GM12878 (cell line): Measurements from ENCODE around the gene DNMBP. TPM values are rescaled to one million over a fixed set of nuclear protein-coding genes. Genes with fewer than 3 reads are reported as not detected.

ENCODE experiments used
- ATAC-seq: fragments of 200-7000 bp; cut with Tn5 transposase; 3 replicates; pipeline ENCODE4 v1.9.1; 2020; ENCODE audit warnings: mild to moderate bottlenecking, moderate library complexity
- BruUV-seq: library from RNA; stranded (reverse); fragments of 400-500 nt; replicated peaks from 2 replicates; lab custom pipeline; 2021; lab: Mats Ljungman, UMichigan
- CTCF ChIA-PET: fragments of 300-600 bp; sonication (Branson Sonifier 250); formaldehyde crosslinking; extraction: SDS; loops from one replicate; lab custom pipeline; 2021; ENCODE audit warnings: inconsistent platforms; lab: Yijun Ruan, JAX
- POLR2A ChIA-PET: fragments of 350-600 bp; formaldehyde crosslinking; extraction: SDS; loops from one replicate; lab custom pipeline; 2021; ENCODE audit warnings: inconsistent platforms; lab: Charles Lee
- RAD21 ChIA-PET: fragments of 300-600 bp; sonication (Branson Sonifier 250); formaldehyde crosslinking; loops from one replicate; lab custom pipeline; 2023; ENCODE audit warnings: antibody characterized with exemption; ENCODE audit not compliant: unreplicated experiment; lab: Charles Lee
- SMC1A ChIA-PET: fragments of 300-600 bp; sonication (Branson Sonifier 250); formaldehyde crosslinking; loops from one replicate; lab custom pipeline; 2023; ENCODE audit not compliant: unreplicated experiment, uncharacterized antibody; lab: Charles Lee
- DNase-seq: peaks from one replicate; pipeline ENCODE4 v3.0.0-alpha.2; 2011; ENCODE audit warnings: low read depth, low spot score
- FAIRE-seq: peaks from 3 replicates; lab custom pipeline; 2011; peaks lifted over from hg19 to GRCh38; lab: Jason Lieb, UNC
- H2AFZ ChIP-seq: 2 replicates; pipeline ENCODE4 v1.6.0; 2011; ENCODE audit warnings: low read depth, low read length, control low read depth; ENCODE audit not compliant: control insufficient read depth
- H3K27ac ChIP-seq: 2 replicates; pipeline ENCODE4 v1.5.1; 2011; ENCODE audit warnings: control low read depth; ENCODE audit not compliant: control insufficient read depth, insufficient read depth
- H3K27me3 ChIP-seq, 2 experiments: replicated peaks in 1 of 2; 2 replicates each; pipeline versions ENCODE4 v1.6.0 to v1.6.1; 2011; ENCODE audit warnings: low read length in 1 of 2; ENCODE audit not compliant: control insufficient read depth in 2 of 2, insufficient read depth in 2 of 2
- H3K36me3 ChIP-seq, 2 experiments: 2 replicates each; pipeline ENCODE4 v1.5.1; 2011; ENCODE audit warnings: low read length in 1 of 2; ENCODE audit not compliant: control insufficient read depth in 2 of 2, insufficient read depth in 2 of 2
- H3K4me1 ChIP-seq: 2 replicates; pipeline ENCODE4 v1.6.1; 2011; ENCODE audit warnings: mild to moderate bottlenecking, low read length, moderate library complexity, mixed read lengths; ENCODE audit not compliant: control insufficient read depth, insufficient read depth
- H3K4me2 ChIP-seq: 2 replicates; pipeline ENCODE4 v1.6.0; 2011; ENCODE audit warnings: control low read depth; ENCODE audit not compliant: control insufficient read depth, insufficient read depth
- H3K4me3 ChIP-seq: fragments of 200-600 bp; sonication (generic); 2 replicates; pipeline ENCODE4 v1.5.1; 2016
- H3K79me2 ChIP-seq: 2 replicates; pipeline ENCODE4 v1.6.0; 2011; ENCODE audit warnings: low read length; ENCODE audit not compliant: control insufficient read depth, insufficient read depth
- H3K9ac ChIP-seq: 2 replicates; pipeline ENCODE4 v1.8.0; 2011; ENCODE audit warnings: low read length, control low read depth, mixed read lengths; ENCODE audit not compliant: control insufficient read depth, insufficient read depth
- H3K9me3 ChIP-seq: replicated peaks from 3 replicates; pipeline ENCODE4 v1.5.1; 2011; ENCODE audit warnings: mild to moderate bottlenecking, low read length; ENCODE audit not compliant: control insufficient read depth, insufficient read depth
- H4K20me1 ChIP-seq: 2 replicates; pipeline ENCODE4 v1.6.0; 2011; ENCODE audit not compliant: control insufficient read depth, insufficient read depth
- ATF2 ChIP-seq: IDR thresholded peaks from 2 replicates; pipeline ENCODE4 v1.6.1; 2012; ENCODE audit warnings: low read length, inconsistent platforms
- BACH1 ChIP-seq: fragments of 450-650 bp; IDR thresholded peaks from 2 replicates; pipeline ENCODE4 v1.6.1; 2017; ENCODE audit warnings: mild to moderate bottlenecking, borderline replicate concordance
- CBFB ChIP-seq: IDR thresholded peaks from 2 replicates; pipeline ENCODE4 v1.6.1; 2016; ENCODE audit warnings: antibody characterized with exemption, low read depth
- DPF2 ChIP-seq: fragments of 450-650 bp; IDR thresholded peaks from 2 replicates; pipeline ENCODE4 v1.6.1; 2017; ENCODE audit warnings: mild to moderate bottlenecking
- EP300 ChIP-seq, 2 experiments: fragments of 150-350 bp in 1 of 2; IDR thresholded peaks; 2 replicates each; pipeline ENCODE4 v1.6.1; 2011 to 2012; ENCODE audit warnings: low read depth in 2 of 2, low read length in 2 of 2, borderline replicate concordance in 1 of 2, improper control_type of control experiment in 1 of 2, inconsistent platforms in 1 of 2; ENCODE audit not compliant: control insufficient read depth in 1 of 2
- GATAD2B ChIP-seq: fragments of 450-650 bp; conservative IDR thresholded peaks from 2 replicates; pipeline ENCODE4 v1.6.1; 2017; ENCODE audit warnings: low read depth, mild to moderate bottlenecking, moderate library complexity
- MXI1 ChIP-seq: fragments of 150-350 bp; IDR thresholded peaks from 2 replicates; pipeline ENCODE4 v1.6.1; 2011; ENCODE audit warnings: low read depth, mild to moderate bottlenecking, inconsistent platforms, low read length, improper control_type of control experiment
- SP1 ChIP-seq: IDR thresholded peaks from one replicate; pipeline ENCODE4 v1.6.1; 2011; ENCODE audit warnings: low read depth, low read length
- SUZ12 ChIP-seq: fragments of 200-600 bp; sonication (generic); IDR thresholded peaks from one replicate; pipeline ENCODE4 v1.6.1; 2018; ENCODE audit warnings: antibody characterized with exemption, mild to moderate bottlenecking; ENCODE audit not compliant: unreplicated experiment
- WRNIP1 ChIP-seq: IDR thresholded peaks from 2 replicates; pipeline ENCODE4 v1.6.1; 2011; ENCODE audit warnings: low read depth, low read length, improper control_type of control experiment, borderline replicate concordance
- ZNF217 ChIP-seq: fragments of 450-650 bp; IDR thresholded peaks from 2 replicates; pipeline ENCODE4 v1.6.1; 2017; ENCODE audit warnings: antibody characterized with exemption, mild to moderate bottlenecking
- WGBS: methylation state at CpG from one replicate; pipeline ENCODE4 v1.1.6; 2016; ENCODE audit warnings: low lambda C conversion rate; ENCODE audit not compliant: insufficient replicate concordance, insufficient coverage; ENCODE audit errors: missing lambda C conversion rate; 5-methylcytosine and 5-hydroxymethylcytosine counted together
- in situ Hi-C: fragments of 300-500 bp; cut with MboI; formaldehyde crosslinking; loops from 9 replicates; pipeline ENCODE4 v1.14.3; 2018; ENCODE audit warnings: mixed read lengths
- intact Hi-C: fragments of 100-400 bp; cut with micrococcal nuclease; formaldehyde crosslinking; loops from one replicate; pipeline ENCODE4 v1.14.2; 2022; ENCODE audit not compliant: unreplicated experiment
- polyA plus RNA-seq, 11 experiments: library from polyadenylated mRNA; depleted of rRNA in 4 of 11; unstranded in 6 of 11; stranded (reverse) in 5 of 11; fragments of >200 nt; fragmentation: Nextera tagmentation in 4 of 11; fragmentation: Illumina TruSeq in 1 of 11; extraction: Ambion mirVana in 4 of 11; extraction: Trizol in 1 of 11; gene quantifications; 1 replicate in 1 of 11; 2 replicates in 10 of 11; pipeline versions ENCODE4 v1.2.1 to v1.2.3, GENCODE V29; 2011 to 2016; ENCODE audit warnings: inconsistent platforms in 2 of 11, missing spikeins in 2 of 11, low read depth in 1 of 11
- total RNA-seq, 4 experiments: library from RNA; depleted of rRNA in 3 of 4; stranded (reverse); fragments of >200 nt in 3 of 4; fragmentation: Illumina TruSeq in 1 of 4; extraction: Trizol in 1 of 4; gene quantifications; 2 replicates each; pipeline versions ENCODE4 v1.2.1 to v1.2.3, GENCODE V29; 2013 to 2021

DNMBP gene
- total and polyA plus RNA-seq, 10 of the 15 experiments (the other 5 are each of a cell fraction or from before 2014, with no cell fraction given): 7.1 to 45.0 (median 22.0) TPM

- DNase-seq (no peak), ATAC-seq (no peak), FAIRE-seq (no peak)
- ChIA-PET SMC1A (interaction anchor here (0.6 to 0.8 kb wide), 2 partner anchors 13 to 104 kb away, joined by 3 to 5 read pairs; no protein-coding TSS in a partner anchor), POLR2A (no interaction called here), CTCF (interaction anchor here (1.4 to 1.5 kb wide), 2 partner anchors 9 to 78 kb away, joined by 3 read pairs; no protein-coding TSS in a partner anchor), RAD21 (interaction anchor here (0.6 kb wide), 1 partner anchor 56 kb away, joined by 4 read pairs; no protein-coding TSS in a partner anchor)
- WGBS: 87% methylated on average over 9 of the region's 9 CpGs
- peaks cover 27% of the 10 kb centered on the region for H3K79me2 ChIP-seq
- intact Hi-C loops (no loop called here), in situ Hi-C loops (no loop called here)
- no peaks in the 10 kb centered on the region for H4K20me1 ChIP-seq
- TF ChIP-seq GATAD2B (no peak), WRNIP1 (no peak), SUZ12 (no peak), DPF2 (no peak), SP1 (no peak), MXI1 (no peak), EP300 (IDR thresholded peaks at IDR 0.05; ENCODE audit: borderline replicate concordance in 1 of 2, control insufficient read depth in 1 of 2, low read depth in 2 of 2, low read length in 2 of 2) (no peak), ATF2 (no peak), BACH1 (no peak), ZNF217 (no peak), CBFB (no peak)
- H3K9me3 ChIP-seq: no peaks in the 10 kb centered on the region
- H3K27me3 ChIP-seq: no peaks in the 10 kb centered on the region
- no peak overlapping the region for H2AFZ ChIP-seq
- H3K4me1 ChIP-seq: no peaks in the 10 kb centered on the region
- no TSS peak for BruUV-seq
- H3K9ac ChIP-seq: no peak overlapping the region
- H3K4me2 ChIP-seq: no peak overlapping the region
- H3K4me3 ChIP-seq: no peak overlapping the region
- H3K27ac ChIP-seq: no peak overlapping the region
- H3K36me3 ChIP-seq: peaks cover 1 to 4% of the 10 kb centered on the region in 2 experiments
These were observed 78.8 kb downstream of the DNMBP start for GRCh38 chr10:99930731-99931550.
